HepG2 (cell line): ENCODE results near the gene MAT2A. TPM values are rescaled to one million over a fixed set of nuclear protein-coding genes. Genes with fewer than 3 reads are reported as not detected.
A peak's percentile ranks its signal among the peaks of the same experiment; 100 is the strongest.

Source experiments
- BHLHE40 ChIP-seq: IDR thresholded peaks from 2 replicates; pipeline ENCODE4 v1.6.1; 2011; ENCODE audit warnings: low read length, improper control_type of control experiment
- HOMEZ ChIP-seq: IDR thresholded peaks from 2 replicates; pipeline ENCODE4 v1.6.1; 2016; ENCODE audit warnings: low read depth
- HOXA7 ChIP-seq: sonication (generic); formaldehyde crosslinking; IDR thresholded peaks from 2 replicates; pipeline ENCODE4 v1.8.1; 2022; ENCODE audit warnings: mild to moderate bottlenecking, missing genetic modification reagents, moderate library complexity
- KIAA2018 ChIP-seq: sonication (generic); formaldehyde crosslinking; IDR thresholded peaks from 2 replicates; pipeline ENCODE4 v1.5.0; 2020; ENCODE audit warnings: mild to moderate bottlenecking, missing genetic modification reagents, borderline replicate concordance
- KLF6 ChIP-seq: IDR thresholded peaks from 2 replicates; pipeline ENCODE4 v1.8.0; 2016; ENCODE audit warnings: missing biosample characterization, missing genetic modification reagents
- KMT2A ChIP-seq: sonication (generic); formaldehyde crosslinking; IDR thresholded peaks from 2 replicates; pipeline ENCODE4 v1.4.0; 2020; ENCODE audit warnings: missing genetic modification reagents
- SNRNP70 ChIP-seq: fragments of 200-400 bp; formaldehyde crosslinking; IDR thresholded peaks from 2 replicates; pipeline ENCODE4 v1.6.1; 2017; ENCODE audit warnings: mild to moderate bottlenecking, low read depth, low read length, moderate library complexity
- TARDBP ChIP-seq: sonication (generic); formaldehyde crosslinking; IDR thresholded peaks from 2 replicates; pipeline ENCODE4 v1.8.0; 2022; ENCODE audit warnings: mild to moderate bottlenecking, missing genetic modification reagents
- TFAP4 ChIP-seq: sonication (generic); IDR thresholded peaks from 2 replicates; pipeline ENCODE4 v1.6.1; 2016; ENCODE audit warnings: low read depth, borderline replicate concordance
- ZBED4 ChIP-seq: sonication (generic); formaldehyde crosslinking; IDR thresholded peaks from 2 replicates; pipeline ENCODE4 v1.4.0; 2020; ENCODE audit warnings: missing genetic modification reagents, borderline replicate concordance
- ZNF558 ChIP-seq: sonication (generic); formaldehyde crosslinking; IDR thresholded peaks from 2 replicates; pipeline ENCODE4 v1.9.0; 2022; ENCODE audit warnings: mild to moderate bottlenecking, missing genetic modification reagents, borderline replicate concordance
- ZNF598 ChIP-seq: sonication (generic); formaldehyde crosslinking; IDR thresholded peaks from 2 replicates; pipeline ENCODE4 v1.5.1; 2020; ENCODE audit warnings: mild to moderate bottlenecking, missing genetic modification reagents, borderline replicate concordance
- ZNF775 ChIP-seq: sonication (generic); formaldehyde crosslinking; IDR thresholded peaks from 2 replicates; pipeline ENCODE4 v1.4.0; 2020; ENCODE audit warnings: missing genetic modification reagents, mild to moderate bottlenecking, moderate library complexity, borderline replicate concordance
- polyA plus RNA-seq, 8 experiments: library from polyadenylated mRNA; depleted of rRNA in 3 of 8; stranded (reverse) in 7 of 8; unstranded in 1 of 8; fragments of >200 nt; fragmentation: Illumina TruSeq in 4 of 8; extraction: Trizol in 4 of 8; gene quantifications; 2 replicates each; pipeline versions ENCODE4 v1.2.1 to v1.2.3, GENCODE V29; 2011 to 2016; ENCODE audit warnings: low read depth in 4 of 8, missing spikeins in 1 of 8, mixed read lengths in 1 of 8; ENCODE audit not compliant: insufficient read depth in 1 of 8
- total RNA-seq, 5 experiments: library from RNA; depleted of rRNA; stranded (reverse); fragments of >200 nt; fragmentation: Illumina TruSeq; extraction: Trizol; gene quantifications; 2 replicates each; pipeline ENCODE4 v1.2.3, GENCODE V29; 2016; ENCODE audit warnings: low read depth in 1 of 5

MAT2A gene
- total and polyA plus RNA-seq, 2 of the 13 experiments (the other 11 are each of a cell fraction or from before 2014, with no cell fraction given) = 155 to 331 TPM

GRCh38 chr2:85584354-85584856 lies 45.4 kb downstream of the MAT2A start, which contains the start of gene VAMP5 (continued):
- TF ChIP-seq KLF6 (peak; percentile 94), HOXA7 (no peak), ZNF598 (CRISPR knock-in tag) (no peak), TARDBP (CRISPR knock-in tag) (0 out of 2 replicates have a peak, but pooled peaks have one; percentile 38), KIAA2018 (0 out of 2 replicates have a peak, but pooled peaks have one; percentile 74), ZBED4 (peak; percentile 66; the same call in 1 of the 2 replicates), TFAP4 (peak; percentile 73; the same call in 1 of the 2 replicates), ZNF775 (CRISPR knock-in tag) (no peak), ZNF558 (CRISPR knock-in tag) (peak; percentile 91; the same call in 1 of the 2 replicates), BHLHE40 (0 out of 2 replicates have a peak, but pooled peaks have one; percentile 21), KMT2A (CRISPR knock-in tag) (peak; percentile 72; the same call in 1 of the 2 replicates), SNRNP70 (no peak), HOMEZ (CRISPR knock-in tag) (no peak)
